GM12878 (cell line): Measurements from ENCODE around the gene RAB43. TPM values are rescaled to one million over a fixed set of nuclear protein-coding genes. Genes with fewer than 3 reads are reported as not detected.

Experiments used
- ATAC-seq: fragments of 200-7000 bp; cut with Tn5 transposase; 3 replicates; pipeline ENCODE4 v1.9.1; 2020; ENCODE audit warnings: mild to moderate bottlenecking, moderate library complexity
- BruUV-seq: library from RNA; stranded (reverse); fragments of 400-500 nt; replicated peaks from 2 replicates; lab custom pipeline; 2021; lab: Mats Ljungman, UMichigan
- CTCF ChIA-PET: fragments of 300-600 bp; sonication (Branson Sonifier 250); formaldehyde crosslinking; extraction: SDS; loops from one replicate; lab custom pipeline; 2021; ENCODE audit warnings: inconsistent platforms; lab: Yijun Ruan, JAX
- POLR2A ChIA-PET: fragments of 350-600 bp; formaldehyde crosslinking; extraction: SDS; loops from one replicate; lab custom pipeline; 2021; ENCODE audit warnings: inconsistent platforms; lab: Charles Lee
- RAD21 ChIA-PET: fragments of 300-600 bp; sonication (Branson Sonifier 250); formaldehyde crosslinking; loops from one replicate; lab custom pipeline; 2023; ENCODE audit warnings: antibody characterized with exemption; ENCODE audit not compliant: unreplicated experiment; lab: Charles Lee
- SMC1A ChIA-PET: fragments of 300-600 bp; sonication (Branson Sonifier 250); formaldehyde crosslinking; loops from one replicate; lab custom pipeline; 2023; ENCODE audit not compliant: unreplicated experiment, uncharacterized antibody; lab: Charles Lee
- DNase-seq: peaks from one replicate; pipeline ENCODE4 v3.0.0-alpha.2; 2011; ENCODE audit warnings: low read depth, low spot score
- FAIRE-seq: peaks from 3 replicates; lab custom pipeline; 2011; peaks lifted over from hg19 to GRCh38; lab: Jason Lieb, UNC
- H2AFZ ChIP-seq: 2 replicates; pipeline ENCODE4 v1.6.0; 2011; ENCODE audit warnings: low read depth, low read length, control low read depth; ENCODE audit not compliant: control insufficient read depth
- H3K27ac ChIP-seq: 2 replicates; pipeline ENCODE4 v1.5.1; 2011; ENCODE audit warnings: control low read depth; ENCODE audit not compliant: control insufficient read depth, insufficient read depth
- H3K27me3 ChIP-seq, 2 experiments: replicated peaks in 1 of 2; 2 replicates each; pipeline versions ENCODE4 v1.6.0 to v1.6.1; 2011; ENCODE audit warnings: low read length in 1 of 2; ENCODE audit not compliant: control insufficient read depth in 2 of 2, insufficient read depth in 2 of 2
- H3K36me3 ChIP-seq, 2 experiments: 2 replicates each; pipeline ENCODE4 v1.5.1; 2011; ENCODE audit warnings: low read length in 1 of 2; ENCODE audit not compliant: control insufficient read depth in 2 of 2, insufficient read depth in 2 of 2
- H3K4me1 ChIP-seq: 2 replicates; pipeline ENCODE4 v1.6.1; 2011; ENCODE audit warnings: mild to moderate bottlenecking, low read length, moderate library complexity, mixed read lengths; ENCODE audit not compliant: control insufficient read depth, insufficient read depth
- H3K4me2 ChIP-seq: 2 replicates; pipeline ENCODE4 v1.6.0; 2011; ENCODE audit warnings: control low read depth; ENCODE audit not compliant: control insufficient read depth, insufficient read depth
- H3K4me3 ChIP-seq: fragments of 200-600 bp; sonication (generic); 2 replicates; pipeline ENCODE4 v1.5.1; 2016
- H3K79me2 ChIP-seq: 2 replicates; pipeline ENCODE4 v1.6.0; 2011; ENCODE audit warnings: low read length; ENCODE audit not compliant: control insufficient read depth, insufficient read depth
- H3K9ac ChIP-seq: 2 replicates; pipeline ENCODE4 v1.8.0; 2011; ENCODE audit warnings: low read length, control low read depth, mixed read lengths; ENCODE audit not compliant: control insufficient read depth, insufficient read depth
- H3K9me3 ChIP-seq: replicated peaks from 3 replicates; pipeline ENCODE4 v1.5.1; 2011; ENCODE audit warnings: mild to moderate bottlenecking, low read length; ENCODE audit not compliant: control insufficient read depth, insufficient read depth
- H4K20me1 ChIP-seq: 2 replicates; pipeline ENCODE4 v1.6.0; 2011; ENCODE audit not compliant: control insufficient read depth, insufficient read depth
- KAT2A ChIP-seq: conservative IDR thresholded peaks from 2 replicates; pipeline ENCODE4 v1.6.1; 2011; ENCODE audit warnings: low read depth, low read length; ENCODE audit not compliant: control insufficient read depth
- MTA2 ChIP-seq: fragments of 450-650 bp; IDR thresholded peaks from 2 replicates; pipeline ENCODE4 v1.6.1; 2016; ENCODE audit warnings: low read depth, mild to moderate bottlenecking, moderate library complexity
- SP1 ChIP-seq: IDR thresholded peaks from one replicate; pipeline ENCODE4 v1.6.1; 2011; ENCODE audit warnings: low read depth, low read length
- WGBS: methylation state at CpG from one replicate; pipeline ENCODE4 v1.1.6; 2016; ENCODE audit warnings: low lambda C conversion rate; ENCODE audit not compliant: insufficient replicate concordance, insufficient coverage; ENCODE audit errors: missing lambda C conversion rate; 5-methylcytosine and 5-hydroxymethylcytosine counted together
- in situ Hi-C: fragments of 300-500 bp; cut with MboI; formaldehyde crosslinking; loops from 9 replicates; pipeline ENCODE4 v1.14.3; 2018; ENCODE audit warnings: mixed read lengths
- intact Hi-C: fragments of 100-400 bp; cut with micrococcal nuclease; formaldehyde crosslinking; loops from one replicate; pipeline ENCODE4 v1.14.2; 2022; ENCODE audit not compliant: unreplicated experiment
- polyA plus RNA-seq, 11 experiments: library from polyadenylated mRNA; depleted of rRNA in 4 of 11; unstranded in 6 of 11; stranded (reverse) in 5 of 11; fragments of >200 nt; fragmentation: Nextera tagmentation in 4 of 11; fragmentation: Illumina TruSeq in 1 of 11; extraction: Ambion mirVana in 4 of 11; extraction: Trizol in 1 of 11; gene quantifications; 1 replicate in 1 of 11; 2 replicates in 10 of 11; pipeline versions ENCODE4 v1.2.1 to v1.2.3, GENCODE V29; 2011 to 2016; ENCODE audit warnings: inconsistent platforms in 2 of 11, missing spikeins in 2 of 11, low read depth in 1 of 11
- total RNA-seq, 4 experiments: library from RNA; depleted of rRNA in 3 of 4; stranded (reverse); fragments of >200 nt in 3 of 4; fragmentation: Illumina TruSeq in 1 of 4; extraction: Trizol in 1 of 4; gene quantifications; 2 replicates each; pipeline versions ENCODE4 v1.2.1 to v1.2.3, GENCODE V29; 2013 to 2021
- TF ChIP-seq, protein P1 (sequence below): fragments of 450-650 bp; IDR thresholded peaks from 2 replicates; pipeline ENCODE4 v1.6.1; 2018; ENCODE audit warnings: borderline replicate concordance, mild to moderate bottlenecking; ENCODE audit not compliant: partially characterized antibody
- TF ChIP-seq, protein P2 (sequence below): fragments of 450-650 bp; IDR thresholded peaks from 2 replicates; pipeline ENCODE4 v1.6.1; 2014; ENCODE audit warnings: mild to moderate bottlenecking

RAB43 gene
- total and polyA plus RNA-seq, 10 of the 15 experiments (the other 5 are each of a cell fraction or from before 2014, with no cell fraction given): 0.08 to 14.0 (median 4.0) TPM

DNA sequence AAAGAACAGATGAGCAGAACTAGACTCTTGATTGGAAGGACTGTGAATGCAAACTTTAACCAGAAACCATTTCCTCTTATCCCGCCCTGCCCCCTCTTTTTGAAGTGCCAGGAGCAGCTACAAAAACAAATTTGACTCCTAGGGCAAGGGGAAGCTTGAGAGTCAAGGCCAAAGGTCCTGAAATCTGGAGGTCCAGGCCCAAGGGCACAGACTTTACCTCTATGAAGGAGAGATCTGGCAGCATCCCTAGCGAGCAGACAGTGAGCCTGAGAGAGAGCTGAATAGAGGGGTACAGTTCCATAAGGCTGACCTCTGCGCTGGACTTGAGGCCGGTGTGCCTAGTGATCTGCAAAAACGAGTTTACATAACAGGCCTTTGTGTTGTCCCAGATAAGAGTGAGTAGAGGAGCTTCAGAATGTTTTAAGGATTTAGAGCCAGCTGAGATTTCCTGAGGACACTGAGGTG lies 5.1 kb downstream of the RAB43 start:
- Histone ChIP-seq H3K9me3 (no peaks in the 10 kb centered on the region), H3K4me1 (peaks cover 12% of the 10 kb centered on the region), H4K20me1 (no peaks in the 10 kb centered on the region), H3K36me3 (0 out of 4 replicates have a peak, but pooled peaks cover 0 to 3% of the 10 kb centered on the region in 2 experiments), H3K27me3 (no peaks in the 10 kb centered on the region), H3K79me2 (peaks cover 24% of the 10 kb centered on the region), H3K4me2 (no peak overlapping the region), H3K4me3 (no peak overlapping the region), H3K9ac (no peak overlapping the region), H2AFZ (no peak overlapping the region), H3K27ac (no peak overlapping the region)
- intact Hi-C loops (no loop called here), in situ Hi-C loops (no loop called here)
- DNase-seq: no peak
- TF ChIP-seq, protein P1, sequence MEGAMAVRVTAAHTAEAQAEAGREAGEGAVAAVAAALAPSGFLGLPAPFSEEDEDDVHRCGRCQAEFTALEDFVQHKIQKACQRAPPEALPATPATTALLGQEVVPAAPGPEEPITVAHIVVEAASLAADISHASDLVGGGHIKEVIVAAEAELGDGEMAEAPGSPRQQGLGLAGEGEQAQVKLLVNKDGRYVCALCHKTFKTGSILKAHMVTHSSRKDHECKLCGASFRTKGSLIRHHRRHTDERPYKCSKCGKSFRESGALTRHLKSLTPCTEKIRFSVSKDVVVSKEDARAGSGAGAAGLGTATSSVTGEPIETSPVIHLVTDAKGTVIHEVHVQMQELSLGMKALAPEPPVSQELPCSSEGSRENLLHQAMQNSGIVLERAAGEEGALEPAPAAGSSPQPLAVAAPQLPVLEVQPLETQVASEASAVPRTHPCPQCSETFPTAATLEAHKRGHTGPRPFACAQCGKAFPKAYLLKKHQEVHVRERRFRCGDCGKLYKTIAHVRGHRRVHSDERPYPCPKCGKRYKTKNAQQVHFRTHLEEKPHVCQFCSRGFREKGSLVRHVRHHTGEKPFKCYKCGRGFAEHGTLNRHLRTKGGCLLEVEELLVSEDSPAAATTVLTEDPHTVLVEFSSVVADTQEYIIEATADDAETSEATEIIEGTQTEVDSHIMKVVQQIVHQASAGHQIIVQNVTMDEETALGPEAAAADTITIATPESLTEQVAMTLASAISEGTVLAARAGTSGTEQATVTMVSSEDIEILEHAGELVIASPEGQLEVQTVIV: no peak
- TF ChIP-seq, protein P2, sequence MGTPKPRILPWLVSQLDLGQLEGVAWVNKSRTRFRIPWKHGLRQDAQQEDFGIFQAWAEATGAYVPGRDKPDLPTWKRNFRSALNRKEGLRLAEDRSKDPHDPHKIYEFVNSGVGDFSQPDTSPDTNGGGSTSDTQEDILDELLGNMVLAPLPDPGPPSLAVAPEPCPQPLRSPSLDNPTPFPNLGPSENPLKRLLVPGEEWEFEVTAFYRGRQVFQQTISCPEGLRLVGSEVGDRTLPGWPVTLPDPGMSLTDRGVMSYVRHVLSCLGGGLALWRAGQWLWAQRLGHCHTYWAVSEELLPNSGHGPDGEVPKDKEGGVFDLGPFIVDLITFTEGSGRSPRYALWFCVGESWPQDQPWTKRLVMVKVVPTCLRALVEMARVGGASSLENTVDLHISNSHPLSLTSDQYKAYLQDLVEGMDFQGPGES: no peak
- TF ChIP-seq KAT2A (no peak), SP1 (no peak), MTA2 (no peak)
- no peak for ATAC-seq
- SMC1A ChIA-PET: interaction anchor here (1.8 kb wide), 1 partner anchor 15 kb away, joined by 5 read pairs; no protein-coding TSS in a partner anchor
- POLR2A ChIA-PET: interaction anchor here (0.6 kb wide), 1 partner anchor 502 kb away, joined by 3 read pairs; no protein-coding TSS in a partner anchor
- RAD21 ChIA-PET: no interaction called here
- no peak for FAIRE-seq
- 58% methylated on average over 5 of the region's 5 CpGs for WGBS
- BruUV-seq: no TSS peak
- CTCF ChIA-PET: interaction anchor here (1.5 kb wide), 1 partner anchor 63 kb away, joined by 4 read pairs; no protein-coding TSS in a partner anchor
